ENCODE results near the gene ACP1. TPM values are rescaled to one million over a fixed set of nuclear protein-coding genes. Genes with fewer than 3 reads are reported as not detected.

ACP1 gene
- total and polyA plus RNA-seq, 8 donors: 34.9 to 74.2 (median 45.3) TPM

DNA sequence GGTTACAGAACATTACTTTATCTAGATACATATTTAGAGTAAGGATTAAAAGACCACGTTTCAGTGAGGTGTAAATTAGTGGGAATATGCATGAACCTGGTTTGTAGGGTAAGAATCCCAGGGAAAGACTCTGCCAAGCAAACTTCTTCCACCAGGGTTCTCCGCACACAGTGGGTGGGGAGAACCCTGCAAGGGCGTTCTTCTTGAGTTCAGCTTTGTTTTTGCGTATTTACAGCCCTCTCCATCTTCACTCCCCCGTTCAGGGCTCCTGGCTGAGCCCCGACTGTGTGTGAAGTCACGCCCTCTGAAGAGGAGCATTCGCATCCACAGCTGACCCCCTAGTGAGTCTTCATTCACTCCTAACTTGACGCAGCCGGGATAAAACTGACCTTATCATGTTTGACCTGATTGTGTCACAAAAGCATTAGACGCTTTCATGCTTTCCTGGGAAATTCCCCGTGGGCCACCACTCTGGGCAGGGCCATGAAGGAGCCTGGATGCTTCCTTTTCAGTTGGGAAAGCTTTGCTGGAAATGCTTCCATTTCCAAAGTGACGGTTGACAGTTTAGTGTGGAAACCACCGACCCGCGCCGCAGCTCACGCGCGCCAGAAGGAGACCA, 22.1 kb downstream of the ACP1 start:
- ATAC-seq (peak in 3 of 4 donors; percentile 3 to 14 (median 7)), FAIRE-seq (no peak), DNase-seq (no peak)
- TF ChIP-seq, protein P1, sequence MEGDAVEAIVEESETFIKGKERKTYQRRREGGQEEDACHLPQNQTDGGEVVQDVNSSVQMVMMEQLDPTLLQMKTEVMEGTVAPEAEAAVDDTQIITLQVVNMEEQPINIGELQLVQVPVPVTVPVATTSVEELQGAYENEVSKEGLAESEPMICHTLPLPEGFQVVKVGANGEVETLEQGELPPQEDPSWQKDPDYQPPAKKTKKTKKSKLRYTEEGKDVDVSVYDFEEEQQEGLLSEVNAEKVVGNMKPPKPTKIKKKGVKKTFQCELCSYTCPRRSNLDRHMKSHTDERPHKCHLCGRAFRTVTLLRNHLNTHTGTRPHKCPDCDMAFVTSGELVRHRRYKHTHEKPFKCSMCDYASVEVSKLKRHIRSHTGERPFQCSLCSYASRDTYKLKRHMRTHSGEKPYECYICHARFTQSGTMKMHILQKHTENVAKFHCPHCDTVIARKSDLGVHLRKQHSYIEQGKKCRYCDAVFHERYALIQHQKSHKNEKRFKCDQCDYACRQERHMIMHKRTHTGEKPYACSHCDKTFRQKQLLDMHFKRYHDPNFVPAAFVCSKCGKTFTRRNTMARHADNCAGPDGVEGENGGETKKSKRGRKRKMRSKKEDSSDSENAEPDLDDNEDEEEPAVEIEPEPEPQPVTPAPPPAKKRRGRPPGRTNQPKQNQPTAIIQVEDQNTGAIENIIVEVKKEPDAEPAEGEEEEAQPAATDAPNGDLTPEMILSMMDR (IDR thresholded peaks at IDR 0.05): no peak
- Histone ChIP-seq H3K9me3 (no peaks in the 10 kb centered on the region), H3K4me1 (peaks cover 0 to 10% (median 0%) of the 10 kb centered on the region in 3 donors), H3K27ac (peak overlapping the region; percentile 75 to 91 (median 87)), H3K4me3 (peak overlapping the region in 3 of 4 donors; percentile 44 to 60 (median 49)), H3K27me3 (no peaks in the 10 kb centered on the region), H3K36me3 (peaks cover 0 to 15% (median 9%) of the 10 kb centered on the region in 3 donors)
- WGBS, 2 donors: 35% methylated on average over 20 of the region's 20 CpGs
- intact Hi-C loops (cut with DNase I): loop anchor here in 1 of 3 donors (5.0 kb wide), 1 partner anchor 115 kb away; no protein-coding TSS in a partner anchor

DNA sequence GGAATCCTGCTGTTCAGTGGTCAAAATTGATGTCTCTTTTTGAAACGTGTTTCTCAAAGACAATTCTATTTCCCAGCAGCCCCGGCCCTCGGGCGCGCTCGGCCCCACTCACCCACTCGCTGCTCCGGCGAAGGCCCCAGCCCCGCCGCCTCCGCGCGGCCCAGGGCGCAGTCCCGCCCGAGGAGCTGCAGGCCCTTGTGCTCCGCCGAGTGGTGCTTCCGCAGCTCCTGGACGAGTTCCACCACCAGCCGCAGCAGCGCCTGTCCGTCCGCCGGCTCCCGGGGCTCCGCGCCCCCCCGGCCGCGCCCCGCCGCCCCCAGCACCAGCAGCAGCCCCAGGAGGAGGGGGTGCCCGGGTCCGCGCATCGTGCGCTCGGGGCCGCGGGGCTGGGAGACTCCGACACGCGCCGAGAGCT, 22.7 kb downstream of the ACP1 start:
- TF ChIP-seq, protein P1 (IDR thresholded peaks at IDR 0.05): no peak
- ATAC-seq: peak in 3 of 4 donors; percentile 14 to 35 (median 29)
- Histone ChIP-seq H3K4me3 (peak overlapping the region; percentile 24 to 60 (median 46)), H3K27me3 (no peaks in the 10 kb centered on the region), H3K27ac (peak overlapping the region; percentile 75 to 91 (median 87)), H3K36me3 (peaks cover 0 to 10% (median 8%) of the 10 kb centered on the region in 3 donors), H3K9me3 (no peaks in the 10 kb centered on the region), H3K4me1 (peaks cover 0 to 8% (median 0%) of the 10 kb centered on the region in 3 donors)
- FAIRE-seq: no peak
- WGBS, 2 donors: 7 to 8% methylated on average over 39 to 46 of the region's 46 CpGs
- peak in 2 of 6 donors; percentile 34 to 54 for DNase-seq
- intact Hi-C loops (cut with DNase I): loop anchor here in 1 of 3 donors (5.0 kb wide), 1 partner anchor 115 kb away; no protein-coding TSS in a partner anchor

DNA sequence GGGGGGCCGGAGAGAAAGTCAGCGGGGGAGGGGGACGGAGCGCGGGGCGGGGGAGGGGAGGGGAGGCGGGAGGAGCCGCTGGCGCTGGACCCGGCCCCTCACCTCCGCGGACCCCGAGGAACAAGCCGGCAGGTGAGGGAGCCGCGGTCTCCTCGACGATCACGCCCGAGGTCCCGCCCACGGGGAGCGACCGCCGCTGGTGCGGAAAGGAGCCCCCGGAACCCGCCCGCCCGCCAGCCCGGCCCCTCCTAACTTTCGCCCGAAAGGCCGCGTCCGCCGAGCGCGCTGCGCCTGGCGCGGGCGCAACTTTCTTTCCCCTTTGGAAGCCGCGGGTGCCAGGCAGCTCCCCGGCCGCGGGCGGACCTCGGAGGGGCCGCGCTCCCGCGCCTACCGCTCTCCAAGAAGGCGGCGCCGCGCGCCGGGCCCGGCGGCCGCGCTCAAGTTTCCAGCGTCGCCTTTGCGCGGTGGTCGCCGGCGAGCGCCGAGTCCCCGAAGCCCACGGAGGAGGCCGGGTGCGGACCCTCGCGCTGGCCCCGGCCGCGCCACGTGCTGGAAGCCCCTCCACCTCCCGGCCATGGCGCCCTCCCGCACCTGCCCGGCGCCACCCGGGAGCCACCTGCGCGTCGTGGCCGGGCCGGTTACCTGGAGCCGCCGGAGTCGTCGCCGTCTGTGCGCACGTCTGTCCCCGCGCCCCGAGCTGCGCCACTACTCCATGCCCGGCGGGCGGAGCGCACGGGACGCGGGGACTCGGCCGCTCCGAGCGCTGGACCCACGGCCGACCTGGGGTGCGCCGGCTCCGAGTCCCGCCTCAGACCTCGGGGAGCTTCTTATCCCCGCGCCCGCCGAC, 23.4 kb downstream of the ACP1 start, which contains the start of gene ALKAL2:
TSS of gene ALKAL2 (minus strand) at position 181 of the 847 bp plus-strand sequence. CDS start 256 bp downstream, outside the sequence.
- Histone ChIP-seq H3K4me1 (peaks cover 0 to 4% (median 0%) of the 10 kb centered on the region in 3 donors), H3K27ac (peak within 1 kb of the TSS; percentile 75 to 91 (median 87)), H3K9me3 (no peaks in the 10 kb centered on the region), H3K4me3 (peak within 1 kb of the TSS; percentile 24 to 69 (median 46)), H3K27me3 (no peaks in the 10 kb centered on the region), H3K36me3 (peaks cover 0 to 5% (median 1%) of the 10 kb centered on the region in 3 donors)
- ATAC-seq: peak; percentile 9 to 13 (median 10)
- WGBS, 2 donors: 1 to 2% methylated on average over 80 to 125 of the region's 128 CpGs
- no peak for FAIRE-seq
- intact Hi-C loops (cut with DNase I): loop anchor here in 1 of 3 donors (5.0 kb wide), 1 partner anchor 116 kb away; no protein-coding TSS in a partner anchor
- DNase-seq: peak in 5 of 6 donors; percentile 26 to 78 (median 67)
- TF ChIP-seq, protein P1 (IDR thresholded peaks at IDR 0.05): no peak

DNA sequence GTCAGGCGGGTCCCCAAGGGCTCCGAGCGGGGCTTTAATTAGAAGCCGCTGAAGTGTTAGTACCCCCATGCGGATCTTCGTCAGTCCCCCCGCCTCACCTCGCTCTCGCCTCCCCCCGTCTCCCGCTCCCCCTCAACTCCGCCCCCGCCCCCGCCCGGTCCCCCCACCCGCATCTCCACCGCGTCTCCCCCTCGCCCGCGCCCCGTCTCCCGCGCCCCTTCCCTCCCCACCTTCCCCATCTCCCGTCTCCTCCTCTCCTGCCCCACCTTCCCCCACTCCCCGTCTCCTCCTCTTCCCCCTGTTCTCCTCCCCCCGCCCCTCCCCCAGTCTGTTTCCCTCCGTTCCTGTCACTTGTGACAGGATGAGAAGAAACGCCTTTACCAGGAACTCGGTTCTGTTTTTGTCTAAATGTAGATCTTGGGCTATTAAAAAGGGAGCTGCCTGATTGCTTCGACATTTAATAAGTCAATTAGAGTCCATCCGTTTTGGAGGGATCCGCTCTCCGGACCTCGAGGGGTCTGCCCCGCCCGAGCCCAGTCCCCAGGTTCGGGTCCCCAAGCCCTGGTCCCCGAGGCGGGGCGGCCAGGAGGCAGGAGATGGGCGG, 24.1 kb downstream of the ACP1 start:
- Histone ChIP-seq H3K27me3 (no peaks in the 10 kb centered on the region), H3K4me1 (no peaks in the 10 kb centered on the region), H3K9me3 (no peaks in the 10 kb centered on the region), H3K4me3 (peak overlapping the region; percentile 44 to 69 (median 46)), H3K27ac (peak overlapping the region; percentile 75 to 91 (median 87)), H3K36me3 (no peaks in the 10 kb centered on the region)
- 3% methylated on average over 25 to 41 of the region's 42 CpGs for WGBS, 2 donors
- peak; percentile 25 to 44 (median 37) for ATAC-seq
- DNase-seq: peak in 5 of 6 donors; percentile 53 to 76 (median 66)
- no peak for FAIRE-seq
- intact Hi-C loops (cut with DNase I): loop anchor here in 1 of 3 donors (5.0 kb wide), 1 partner anchor 117 kb away; no protein-coding TSS in a partner anchor
- TF ChIP-seq, protein P1 (IDR thresholded peaks at IDR 0.05): no peak
